ENCODE measurements around the gene CHRM2. TPM values are rescaled to one million over a fixed set of nuclear protein-coding genes. Genes with fewer than 3 reads are reported as not detected.

CHRM2 gene
- total RNA-seq, 1 donor from 2014 or later: 3.3 TPM

GRCh38 chr7:137017221-137017620, 148.8 kb downstream of the CHRM2 start:
- DNase-seq (ENCODE audit: extremely low read depth, low read depth, low spot score): no peak

GRCh38 chr7:137018468-137018867, 150.0 kb downstream of the CHRM2 start:
- DNase-seq (ENCODE audit: extremely low read depth, low read depth, low spot score): no peak

- DNase-seq (ENCODE audit: extremely low read depth, low read depth, low spot score): no peak
Measured at GRCh38 chr7:137020351-137020750, 151.9 kb downstream of the CHRM2 start.

- DNase-seq (ENCODE audit: extremely low read depth, low read depth, low spot score): no peak
Measured at GRCh38 chr7:137025469-137026175, 157.2 kb downstream of the CHRM2 start.

- DNase-seq (ENCODE audit: extremely low read depth, low read depth, low spot score): no peak
Measured at GRCh38 chr7:137026176-137026500, 157.7 kb downstream of the CHRM2 start.

GRCh38 chr7:137032436-137032835, 164.0 kb downstream of the CHRM2 start:
- no peak for DNase-seq (ENCODE audit: extremely low read depth, low read depth, low spot score)

- DNase-seq (ENCODE audit: extremely low read depth, low read depth, low spot score): no peak
Measured at GRCh38 chr7:137036768-137037167, 168.3 kb downstream of the CHRM2 start.

- no peak for DNase-seq (ENCODE audit: extremely low read depth, low read depth, low spot score)
Measured at GRCh38 chr7:137038706-137039105, 170.3 kb downstream of the CHRM2 start.

GRCh38 chr7:137040745-137041144, 172.3 kb downstream of the CHRM2 start:
- DNase-seq (ENCODE audit: extremely low read depth, low read depth, low spot score): no peak

- DNase-seq (ENCODE audit: extremely low read depth, low read depth, low spot score): no peak
Measured at GRCh38 chr7:137045573-137045972, 177.1 kb downstream of the CHRM2 start.

GRCh38 chr7:137069249-137069963, 201.0 kb downstream of the CHRM2 start:
- DNase-seq (ENCODE audit: extremely low read depth, low read depth, low spot score): no peak
